GM19324 (cell line): ENCODE results near the gene GSN.

Source experiments
- ATAC-seq: cut with Tn5 transposase; IDR thresholded peaks from one replicate; pipeline ENCODE4 v1.9.1; 2021; ENCODE audit warnings: mild to moderate bottlenecking, moderate library complexity; ENCODE audit not compliant: unreplicated experiment, low FRiP score

Gene GSN

DNA sequence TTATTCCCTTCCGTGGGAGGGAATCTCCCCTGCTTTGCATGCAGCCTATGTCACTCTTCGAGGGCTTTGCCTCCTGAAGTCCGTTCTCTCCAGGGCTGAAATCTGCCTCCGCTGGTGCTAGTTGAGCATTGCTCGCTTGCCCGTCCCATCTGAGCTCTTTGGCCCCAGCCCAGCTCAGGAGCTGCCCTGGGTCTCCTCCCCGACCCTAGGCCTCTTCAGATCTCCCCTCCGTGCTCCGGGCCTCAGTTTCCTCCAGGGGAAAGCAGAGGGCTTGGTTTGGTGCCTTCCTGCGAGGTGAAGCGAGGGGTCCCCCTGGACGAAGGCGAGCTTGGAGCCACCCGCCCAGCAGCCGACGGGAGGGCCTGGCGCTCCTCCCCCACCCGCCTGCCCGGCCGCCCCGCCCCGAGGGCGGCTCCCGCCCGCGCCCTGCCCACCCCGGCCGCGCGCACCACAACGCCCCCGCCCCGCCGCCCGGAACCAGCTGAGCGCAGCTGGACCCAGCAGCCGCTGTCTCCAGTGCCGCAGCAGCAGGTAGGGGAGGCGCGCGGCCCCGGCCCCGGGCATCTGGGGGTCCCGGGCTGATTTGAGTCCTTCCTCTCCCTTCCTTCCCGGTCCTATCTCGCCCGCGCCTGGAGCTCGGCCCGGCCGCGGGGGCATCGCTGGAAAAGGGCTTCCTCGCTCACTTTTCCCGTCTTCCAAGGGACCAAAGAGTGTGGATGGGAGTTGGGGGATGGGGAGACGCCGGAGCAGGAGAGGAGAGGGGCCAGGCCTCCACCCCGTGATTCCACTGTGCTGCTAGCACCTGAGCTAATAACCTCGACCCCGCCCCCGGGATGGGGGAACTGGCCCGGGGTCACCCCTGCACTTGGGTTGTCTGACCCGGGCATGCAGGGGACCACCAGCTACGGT, at the start of gene GSN:
GSN (plus strand) TSS at position 474 of the 909 bp plus-strand sequence. CDS start 33,810 bp downstream, outside the sequence.
- peak; percentile 78 for ATAC-seq

DNA sequence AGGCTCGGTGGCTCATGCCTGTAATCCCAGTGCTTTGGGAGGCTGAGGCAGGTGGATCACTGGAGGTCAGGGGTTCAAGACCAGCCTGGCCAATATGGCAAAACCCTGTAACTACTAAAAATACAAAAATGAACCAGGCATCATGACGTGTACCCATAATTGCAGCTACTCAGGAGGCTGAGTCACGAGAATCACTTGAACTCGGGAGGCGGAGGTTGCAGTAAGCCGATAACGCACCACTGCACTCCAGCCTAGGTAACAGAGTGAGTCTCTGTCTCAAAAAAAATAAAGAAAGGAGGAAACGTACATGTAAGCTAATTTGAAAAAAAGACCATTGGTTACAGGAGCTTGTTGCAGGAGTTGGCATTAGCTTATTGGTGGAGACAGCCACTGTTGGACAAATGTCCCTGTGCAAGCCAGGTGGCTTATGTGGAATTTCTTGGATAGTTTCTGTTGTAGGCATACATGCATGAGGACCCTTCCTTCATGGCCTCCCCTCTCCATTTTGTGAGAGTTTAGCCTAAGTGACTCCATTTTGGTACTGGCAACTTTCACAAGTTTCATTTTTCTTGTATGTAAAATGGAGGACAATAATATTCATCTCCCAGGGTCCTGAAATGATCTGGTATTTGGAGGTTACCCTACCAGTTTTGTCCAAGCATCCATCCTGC, 49.5 kb upstream of the GSN start:
- ATAC-seq: no peak

DNA sequence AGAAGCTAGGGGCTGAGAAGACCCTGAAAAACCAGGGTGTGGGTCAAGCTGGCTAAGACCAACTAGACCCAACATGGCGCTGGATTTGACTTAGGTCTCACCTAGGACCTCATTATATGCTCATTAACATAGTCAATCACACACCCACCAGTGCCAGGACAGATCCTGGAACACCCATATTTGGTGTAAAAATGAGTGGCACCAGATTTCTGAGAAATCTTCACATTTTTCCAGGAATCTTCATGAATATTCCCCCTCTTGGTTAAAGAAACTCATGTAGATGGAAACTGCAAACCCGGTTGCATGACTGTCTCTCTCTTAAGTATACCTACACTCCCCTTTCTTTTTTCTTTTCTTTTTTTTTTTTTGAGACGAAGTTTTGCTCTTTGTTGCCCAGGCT, 48.4 kb upstream of the GSN start:
- no peak for ATAC-seq

- no peak for ATAC-seq
These were observed 46.8 kb upstream of the GSN start for GRCh38 chr9:121220996-121221663.

- ATAC-seq: no peak
These were observed 46.3 kb upstream of the GSN start for GRCh38 chr9:121221664-121222055.

DNA sequence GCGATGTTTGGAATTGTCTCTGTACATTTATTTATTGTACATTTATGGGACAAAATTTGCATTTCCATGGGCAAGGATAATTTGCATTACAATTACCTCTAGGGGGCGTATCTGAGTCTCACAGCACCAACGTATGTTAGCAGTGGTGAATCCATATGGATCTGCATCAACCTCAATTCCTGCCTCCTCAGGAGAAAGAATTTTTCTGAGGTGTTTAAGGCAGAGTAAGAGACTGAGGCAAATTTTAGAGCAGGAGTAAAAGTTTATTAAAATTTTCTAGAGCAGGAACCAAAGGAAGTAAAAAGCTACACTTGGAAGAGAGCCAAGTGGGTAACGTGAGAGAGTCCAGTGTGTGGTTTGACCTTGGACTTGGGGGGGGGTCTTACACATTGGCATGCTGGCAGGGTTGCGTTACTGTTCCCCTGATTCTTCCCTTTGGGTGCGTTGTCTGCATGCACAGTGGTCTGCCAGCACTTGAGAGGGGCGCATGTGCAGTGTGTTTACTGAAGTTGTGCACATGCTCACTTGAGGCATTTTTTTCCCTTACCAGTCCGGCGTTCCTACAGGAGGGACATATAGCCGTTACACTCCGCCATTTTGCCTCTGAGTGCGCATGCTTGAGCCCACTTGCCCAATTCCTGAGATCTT, 45.3 kb upstream of the GSN start:
- ATAC-seq: no peak

DNA sequence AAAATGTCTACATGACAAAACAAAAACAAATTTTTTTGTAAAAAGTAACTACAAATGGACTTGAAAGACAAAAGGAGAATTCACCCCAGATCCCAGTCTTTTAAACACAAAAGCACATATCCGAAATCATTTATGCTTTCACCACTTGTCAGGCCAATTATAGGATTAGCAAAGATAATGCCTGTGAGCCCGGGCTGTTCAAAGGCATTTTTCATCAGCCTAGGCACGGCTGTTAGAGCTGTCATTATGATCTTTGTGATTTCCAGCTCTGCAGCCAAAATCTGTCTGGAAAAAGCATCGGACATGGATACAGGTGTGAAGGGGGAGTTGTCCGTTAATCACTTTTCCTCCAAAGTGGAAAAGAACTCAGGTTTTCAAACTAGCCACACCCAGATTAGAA, 42.7 kb upstream of the GSN start:
- ATAC-seq: no peak

DNA sequence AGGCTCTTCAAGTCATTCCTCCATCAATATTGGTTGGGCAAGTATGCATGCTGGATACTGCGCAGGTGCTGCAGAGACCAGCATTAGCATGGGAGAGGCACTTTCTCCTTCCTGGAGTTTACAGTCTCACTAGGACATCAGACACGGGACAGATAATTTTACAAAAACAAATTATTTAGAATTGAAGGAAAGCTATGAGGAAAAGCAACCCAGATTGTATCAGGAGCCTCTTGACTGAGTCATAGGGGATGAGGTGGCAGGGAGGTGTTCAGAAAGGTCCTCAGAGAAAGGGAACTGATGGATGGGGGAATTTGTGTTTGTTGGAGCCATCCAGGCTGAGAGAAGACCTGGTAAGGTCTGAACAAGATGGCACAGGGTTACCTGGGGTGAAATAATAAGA, 41.8 kb upstream of the GSN start:
- no peak for ATAC-seq

- ATAC-seq: no peak
These were observed 40.1 kb upstream of the GSN start for GRCh38 chr9:121227862-121228261.

GRCh38 chr9:121230256-121230655, 37.7 kb upstream of the GSN start:
- ATAC-seq: no peak

- ATAC-seq: no peak
These were observed 35.7 kb upstream of the GSN start for GRCh38 chr9:121232251-121232650.

GRCh38 chr9:121233906-121234831, 33.8 kb upstream of the GSN start:
- no peak for ATAC-seq

- ATAC-seq: no peak
These were observed 33.2 kb upstream of the GSN start for GRCh38 chr9:121234832-121235161.

- ATAC-seq: no peak
These were observed 32.5 kb upstream of the GSN start for GRCh38 chr9:121235512-121235911.

GRCh38 chr9:121237916-121238315, 30.0 kb upstream of the GSN start:
- ATAC-seq: no peak

GRCh38 chr9:121239071-121239470, 28.9 kb upstream of the GSN start:
- ATAC-seq: no peak

DNA sequence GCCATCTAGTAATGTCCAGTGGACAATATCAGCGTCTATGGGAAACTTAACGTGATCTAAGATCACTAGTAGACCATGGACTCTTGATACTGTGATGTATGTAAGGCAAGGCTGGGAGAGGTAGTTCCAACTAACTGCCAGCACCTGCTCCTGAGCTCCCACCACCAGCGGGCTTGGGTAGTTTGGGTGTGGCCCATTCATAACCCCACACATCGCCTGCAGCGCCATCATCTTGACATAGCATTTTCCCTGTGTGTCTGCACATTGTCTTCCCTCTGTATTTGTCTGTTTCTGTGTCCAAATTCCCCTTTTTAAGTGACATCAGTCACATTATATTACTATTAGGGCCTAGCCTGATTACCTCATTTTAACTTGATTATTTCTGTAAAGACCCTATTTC, 28.1 kb upstream of the GSN start:
- no peak for ATAC-seq

DNA sequence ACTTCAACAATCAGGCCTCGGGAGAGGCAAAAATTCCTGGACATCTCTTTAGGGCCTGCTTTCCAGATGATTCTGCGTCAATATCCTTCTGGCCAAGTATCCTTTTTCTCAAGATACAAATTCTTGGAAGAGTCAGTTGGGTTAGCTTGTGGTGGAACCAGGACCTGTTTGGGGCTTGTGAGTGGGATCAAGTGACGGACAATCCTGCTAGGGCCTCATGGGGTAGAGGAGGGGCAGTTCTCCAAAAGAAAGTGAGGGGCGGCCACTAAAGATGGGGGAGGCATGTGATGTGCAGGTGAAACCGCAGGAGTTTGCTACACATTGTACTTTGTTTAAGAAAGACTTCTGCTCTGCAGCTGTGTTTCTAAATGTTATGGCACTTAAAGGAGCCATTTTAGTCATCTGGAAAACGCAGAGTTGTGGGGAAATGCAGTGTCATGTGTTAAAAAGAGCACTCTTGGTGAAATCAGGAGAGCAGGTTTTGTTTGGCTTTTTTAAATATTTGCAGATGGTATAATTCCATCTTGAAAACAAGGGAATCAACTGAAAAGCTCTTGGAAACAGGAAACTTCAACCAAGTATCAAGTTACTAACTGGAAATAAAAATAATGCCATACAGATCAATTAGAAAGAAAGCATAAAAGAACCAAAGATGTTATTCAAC, 27.4 kb upstream of the GSN start:
- no peak for ATAC-seq

GRCh38 chr9:121242219-121242958, 25.6 kb upstream of the GSN start:
- ATAC-seq: no peak
